ENCODE results near the gene RNF113B. TPM values are rescaled to one million over a fixed set of nuclear protein-coding genes. Genes with fewer than 3 reads are reported as not detected.

The RNF113B gene
- total RNA-seq, 2 experiments from 2014 or later: not detected

DNA sequence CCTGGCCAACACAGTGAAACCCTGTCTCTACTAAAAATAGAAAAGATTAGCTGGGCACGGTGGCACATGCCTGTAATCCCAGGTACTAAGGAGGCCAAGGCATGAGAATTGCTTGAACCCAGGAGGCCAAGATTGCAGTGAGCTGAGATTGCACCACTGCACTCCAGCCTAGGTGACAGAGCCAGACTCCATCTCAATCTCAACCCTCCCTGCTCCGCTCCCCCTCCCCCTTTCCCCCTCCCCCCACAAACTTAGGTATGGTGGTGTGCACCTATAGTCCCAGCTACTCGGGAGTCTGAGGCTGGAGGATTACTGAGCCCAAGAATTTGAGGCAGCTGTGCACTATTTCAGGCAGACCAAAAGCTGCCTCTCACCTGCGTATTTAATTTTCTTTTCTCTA, 21.6 kb upstream of the RNF113B start:
- Mint-ChIP-seq H3K27ac (no peak overlapping the region), H3K4me1 (no peaks in the 10 kb centered on the region), H3K36me3 (ENCODE audit: low read depth) (no peaks in the 10 kb centered on the region), H3K9me3 (no peaks in the 10 kb centered on the region), H3K27me3 (peaks cover 4% of the 10 kb centered on the region), H3K4me3 (no peak overlapping the region)
- CTCF ChIA-PET: no interaction called here
- POLR2A ChIA-PET: no interaction called here
- no peak for DNase-seq

GRCh38 chr13:98195054-98195791, 18.2 kb upstream of the RNF113B start:
- Mint-ChIP-seq H3K27me3 (no peaks in the 10 kb centered on the region), H3K36me3 (ENCODE audit: low read depth) (no peaks in the 10 kb centered on the region), H3K4me3 (no peak overlapping the region), H3K27ac (no peak overlapping the region), H3K9me3 (no peaks in the 10 kb centered on the region), H3K4me1 (no peaks in the 10 kb centered on the region)
- ChIA-PET POLR2A (no interaction called here), CTCF (no interaction called here)
- no peak for DNase-seq

GRCh38 chr13:98192008-98192407, 14.9 kb upstream of the RNF113B start:
- POLR2A ChIA-PET: no interaction called here
- no peaks in the 10 kb centered on the region for H3K36me3 Mint-ChIP-seq (ENCODE audit: low read depth)
- no peaks in the 10 kb centered on the region for H3K27me3 Mint-ChIP-seq
- H3K9me3 Mint-ChIP-seq: no peaks in the 10 kb centered on the region
- no peak overlapping the region for H3K4me3 Mint-ChIP-seq
- no peak overlapping the region for H3K27ac Mint-ChIP-seq
- CTCF ChIA-PET: no interaction called here
- H3K4me1 Mint-ChIP-seq: no peaks in the 10 kb centered on the region
- DNase-seq: no peak

- H3K9me3 Mint-ChIP-seq: no peaks in the 10 kb centered on the region
- no peaks in the 10 kb centered on the region for H3K36me3 Mint-ChIP-seq (ENCODE audit: low read depth)
- H3K4me3 Mint-ChIP-seq: no peak overlapping the region
- peaks cover 2% of the 10 kb centered on the region for H3K27me3 Mint-ChIP-seq
- POLR2A ChIA-PET: no interaction called here
- CTCF ChIA-PET: no interaction called here
- no peak overlapping the region for H3K27ac Mint-ChIP-seq
- no peaks in the 10 kb centered on the region for H3K4me1 Mint-ChIP-seq
- no peak for DNase-seq
Measured at GRCh38 chr13:98190889-98191444, 13.9 kb upstream of the RNF113B start.

GRCh38 chr13:98189841-98190505, 12.9 kb upstream of the RNF113B start:
- no peak for DNase-seq
- H3K27me3 Mint-ChIP-seq: peaks cover 2% of the 10 kb centered on the region
- no peak overlapping the region for H3K4me3 Mint-ChIP-seq
- CTCF ChIA-PET: no interaction called here
- no peaks in the 10 kb centered on the region for H3K36me3 Mint-ChIP-seq (ENCODE audit: low read depth)
- POLR2A ChIA-PET: no interaction called here
- no peaks in the 10 kb centered on the region for H3K4me1 Mint-ChIP-seq
- H3K9me3 Mint-ChIP-seq: no peaks in the 10 kb centered on the region
- no peak overlapping the region for H3K27ac Mint-ChIP-seq

DNA sequence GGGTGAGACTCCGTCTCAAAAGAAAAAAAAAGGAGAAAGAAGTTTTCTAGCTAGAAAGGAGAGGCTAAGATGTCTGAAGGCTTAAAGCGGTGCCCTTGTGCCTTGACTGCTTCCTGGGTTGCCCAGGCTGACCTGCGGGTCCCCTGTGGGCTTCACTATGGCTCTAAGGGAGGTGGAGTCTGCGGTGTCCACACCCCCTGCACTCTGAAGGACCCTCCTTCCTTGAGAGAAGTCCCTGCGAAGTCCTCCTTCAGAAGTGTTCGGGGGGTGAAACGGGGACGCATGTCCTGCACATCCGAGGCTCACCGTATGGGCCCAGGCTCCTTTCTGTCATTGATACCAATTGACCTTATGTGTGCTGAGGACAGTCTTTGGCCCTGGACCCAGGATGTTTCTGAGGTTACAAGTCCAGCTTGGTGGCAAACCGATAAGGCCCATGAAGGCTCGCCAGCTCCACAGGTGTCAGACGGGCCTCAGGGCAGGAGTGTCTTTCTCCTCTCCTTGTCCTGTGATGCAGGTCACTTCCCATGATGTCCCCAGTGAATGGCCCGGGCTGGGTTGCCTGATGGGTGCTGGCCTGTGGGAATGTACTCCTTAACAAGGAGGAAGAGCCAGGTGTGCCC, 11.6 kb upstream of the RNF113B start:
- CTCF ChIA-PET: no interaction called here
- no peaks in the 10 kb centered on the region for H3K36me3 Mint-ChIP-seq (ENCODE audit: low read depth)
- POLR2A ChIA-PET: no interaction called here
- H3K27ac Mint-ChIP-seq: no peak overlapping the region
- H3K4me3 Mint-ChIP-seq: no peak overlapping the region
- H3K27me3 Mint-ChIP-seq: peaks cover 2% of the 10 kb centered on the region
- no peaks in the 10 kb centered on the region for H3K9me3 Mint-ChIP-seq
- no peaks in the 10 kb centered on the region for H3K4me1 Mint-ChIP-seq
- no peak for DNase-seq

GRCh38 chr13:98187965-98188261, 10.8 kb upstream of the RNF113B start:
- Mint-ChIP-seq H3K27me3 (peaks cover 2% of the 10 kb centered on the region), H3K27ac (no peak overlapping the region), H3K9me3 (no peaks in the 10 kb centered on the region), H3K4me1 (no peaks in the 10 kb centered on the region), H3K36me3 (ENCODE audit: low read depth) (no peaks in the 10 kb centered on the region), H3K4me3 (no peak overlapping the region)
- no peak for DNase-seq
- ChIA-PET POLR2A (no interaction called here), CTCF (no interaction called here)

- no peak overlapping the region for H3K4me3 Mint-ChIP-seq
- ChIA-PET POLR2A (no interaction called here), CTCF (no interaction called here)
- H3K27me3 Mint-ChIP-seq: peaks cover 2% of the 10 kb centered on the region
- H3K4me1 Mint-ChIP-seq: no peaks in the 10 kb centered on the region
- H3K27ac Mint-ChIP-seq: no peak overlapping the region
- no peaks in the 10 kb centered on the region for H3K36me3 Mint-ChIP-seq (ENCODE audit: low read depth)
- no peak for DNase-seq
- no peaks in the 10 kb centered on the region for H3K9me3 Mint-ChIP-seq
Measured at GRCh38 chr13:98187155-98187964, 10.3 kb upstream of the RNF113B start.

- ChIA-PET CTCF (no interaction called here), POLR2A (no interaction called here)
- Mint-ChIP-seq H3K27ac (no peak overlapping the region), H3K36me3 (ENCODE audit: low read depth) (no peaks in the 10 kb centered on the region), H3K9me3 (no peaks in the 10 kb centered on the region), H3K4me3 (no peak overlapping the region), H3K27me3 (peaks cover 5% of the 10 kb centered on the region), H3K4me1 (no peaks in the 10 kb centered on the region)
- DNase-seq: no peak
Measured at GRCh38 chr13:98184792-98185191, 7.7 kb upstream of the RNF113B start.

GRCh38 chr13:98182589-98182988, 5.5 kb upstream of the RNF113B start:
- Mint-ChIP-seq H3K4me3 (no peak overlapping the region), H3K9me3 (no peaks in the 10 kb centered on the region), H3K27me3 (peaks cover 5% of the 10 kb centered on the region), H3K27ac (no peak overlapping the region), H3K4me1 (no peaks in the 10 kb centered on the region), H3K36me3 (ENCODE audit: low read depth) (no peaks in the 10 kb centered on the region)
- ChIA-PET CTCF (no interaction called here), POLR2A (no interaction called here)
- no peak for DNase-seq

GRCh38 chr13:98182153-98182552, 5.1 kb upstream of the RNF113B start:
- Mint-ChIP-seq H3K9me3 (no peaks in the 10 kb centered on the region), H3K27ac (no peak overlapping the region), H3K36me3 (ENCODE audit: low read depth) (no peaks in the 10 kb centered on the region), H3K4me3 (no peak overlapping the region), H3K27me3 (peaks cover 5% of the 10 kb centered on the region), H3K4me1 (no peaks in the 10 kb centered on the region)
- DNase-seq: no peak
- ChIA-PET CTCF (no interaction called here), POLR2A (no interaction called here)

DNA sequence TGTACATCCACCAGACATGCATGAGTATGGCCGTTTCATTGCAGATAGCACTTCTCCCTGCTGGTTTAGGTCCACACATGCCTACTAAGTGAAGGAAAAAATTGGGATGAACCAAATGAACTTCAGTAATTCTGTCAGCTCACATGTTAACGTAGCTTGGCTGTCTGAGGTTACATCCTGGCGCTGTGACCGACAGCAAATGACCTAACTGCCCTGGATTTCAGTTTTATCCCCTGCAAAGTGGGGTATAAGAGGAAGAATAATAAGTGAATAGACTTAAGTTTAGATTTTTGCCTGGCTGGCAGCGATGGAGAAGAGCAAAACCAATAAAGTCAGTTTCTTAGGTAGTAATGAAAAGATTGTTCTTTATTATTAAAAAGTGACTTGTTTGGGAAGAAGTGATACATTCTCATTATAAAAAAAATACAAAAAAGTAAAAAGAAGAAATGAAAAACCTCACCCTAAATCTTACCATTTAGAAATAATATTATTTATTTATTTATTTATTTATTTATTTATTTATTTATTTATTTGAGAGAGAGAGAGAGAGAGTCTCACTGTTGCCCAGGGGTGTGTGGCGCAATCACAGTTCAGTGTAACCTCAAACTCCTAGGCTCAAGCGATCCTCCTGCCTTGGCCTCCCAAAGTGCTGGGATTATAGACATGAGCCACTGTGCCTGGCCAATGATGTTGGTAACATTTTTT, 4.2 kb upstream of the RNF113B start:
- Mint-ChIP-seq H3K4me1 (no peaks in the 10 kb centered on the region), H3K27me3 (peaks cover 3% of the 10 kb centered on the region), H3K9me3 (no peaks in the 10 kb centered on the region), H3K27ac (no peak overlapping the region), H3K4me3 (no peak overlapping the region), H3K36me3 (ENCODE audit: low read depth) (no peaks in the 10 kb centered on the region)
- ChIA-PET POLR2A (no interaction called here), CTCF (no interaction called here)
- no peak for DNase-seq

DNA sequence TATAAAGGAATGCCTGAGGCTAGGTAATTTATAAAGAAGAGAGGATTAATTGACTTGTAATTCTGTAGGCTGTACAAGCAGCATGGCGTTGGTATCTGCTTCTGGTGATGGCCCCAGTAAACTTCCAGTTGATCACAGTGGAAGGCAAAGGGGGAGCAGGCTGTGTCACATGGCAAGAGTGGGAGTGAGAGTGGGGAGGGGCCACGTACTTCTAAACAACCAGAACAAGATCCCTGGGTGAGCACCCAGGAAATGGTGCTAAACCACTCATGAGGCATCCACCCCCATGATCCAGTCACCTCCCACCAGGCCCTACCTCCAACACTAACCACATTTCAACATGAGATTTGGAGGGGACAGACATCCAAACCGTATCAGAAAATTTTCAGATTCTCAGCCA, 3.0 kb upstream of the RNF113B start:
- Mint-ChIP-seq H3K4me1 (no peaks in the 10 kb centered on the region), H3K27ac (no peak overlapping the region), H3K4me3 (no peak overlapping the region), H3K9me3 (no peaks in the 10 kb centered on the region), H3K27me3 (peaks cover 2% of the 10 kb centered on the region), H3K36me3 (ENCODE audit: low read depth) (no peaks in the 10 kb centered on the region)
- DNase-seq: no peak
- ChIA-PET CTCF (no interaction called here), POLR2A (no interaction called here)
